Measurements from ENCODE around the gene LY6G6C. TPM values are rescaled to one million over a fixed set of nuclear protein-coding genes. Genes with fewer than 3 reads are reported as not detected.

The LY6G6C gene
- total and polyA plus RNA-seq, 10 of the 15 experiments (the other 5 are each of a cell fraction or from before 2014, with no cell fraction given): not detected

- DNase-seq (ENCODE audit: low read depth, low spot score) (no peak), FAIRE-seq (no peak), ATAC-seq (peak; percentile 62)
- TF ChIP-seq RAD51 (IDR thresholded peaks at IDR 0.05) (no peak), HDGF (IDR thresholded peaks at IDR 0.05) (no peak), ZNF24 (IDR thresholded peaks at IDR 0.05) (no peak), ESRRA (IDR thresholded peaks at IDR 0.05; ENCODE audit: low read length) (no peak), HDAC2 (IDR thresholded peaks at IDR 0.05) (no peak), ZNF592 (IDR thresholded peaks at IDR 0.05) (no peak), KDM1A (IDR thresholded peaks at IDR 0.05; ENCODE audit: borderline replicate concordance) (no peak), RAD21 (IDR thresholded peaks at IDR 0.05; ENCODE audit: insufficient read depth, low read depth, low read length) (peak; percentile 26; the same call in 1 of the 2 replicates), NR2F1 (conservative IDR thresholded peaks at IDR 0.05) (no peak)
- TF ChIP-seq, protein P1, sequence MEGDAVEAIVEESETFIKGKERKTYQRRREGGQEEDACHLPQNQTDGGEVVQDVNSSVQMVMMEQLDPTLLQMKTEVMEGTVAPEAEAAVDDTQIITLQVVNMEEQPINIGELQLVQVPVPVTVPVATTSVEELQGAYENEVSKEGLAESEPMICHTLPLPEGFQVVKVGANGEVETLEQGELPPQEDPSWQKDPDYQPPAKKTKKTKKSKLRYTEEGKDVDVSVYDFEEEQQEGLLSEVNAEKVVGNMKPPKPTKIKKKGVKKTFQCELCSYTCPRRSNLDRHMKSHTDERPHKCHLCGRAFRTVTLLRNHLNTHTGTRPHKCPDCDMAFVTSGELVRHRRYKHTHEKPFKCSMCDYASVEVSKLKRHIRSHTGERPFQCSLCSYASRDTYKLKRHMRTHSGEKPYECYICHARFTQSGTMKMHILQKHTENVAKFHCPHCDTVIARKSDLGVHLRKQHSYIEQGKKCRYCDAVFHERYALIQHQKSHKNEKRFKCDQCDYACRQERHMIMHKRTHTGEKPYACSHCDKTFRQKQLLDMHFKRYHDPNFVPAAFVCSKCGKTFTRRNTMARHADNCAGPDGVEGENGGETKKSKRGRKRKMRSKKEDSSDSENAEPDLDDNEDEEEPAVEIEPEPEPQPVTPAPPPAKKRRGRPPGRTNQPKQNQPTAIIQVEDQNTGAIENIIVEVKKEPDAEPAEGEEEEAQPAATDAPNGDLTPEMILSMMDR (IDR thresholded peaks at IDR 0.05 in 2 of 3, conservative IDR thresholded peaks at IDR 0.05 in 1 of 3; ENCODE audit: control insufficient read depth in 2 of 3, extremely low read depth in 1 of 3, insufficient read depth in 1 of 3, low read depth in 3 of 3, low read length in 3 of 3): peak; percentile 21 to 39 (median 34); a peak in 3 of 6 replicates
- TF ChIP-seq, protein P2, sequence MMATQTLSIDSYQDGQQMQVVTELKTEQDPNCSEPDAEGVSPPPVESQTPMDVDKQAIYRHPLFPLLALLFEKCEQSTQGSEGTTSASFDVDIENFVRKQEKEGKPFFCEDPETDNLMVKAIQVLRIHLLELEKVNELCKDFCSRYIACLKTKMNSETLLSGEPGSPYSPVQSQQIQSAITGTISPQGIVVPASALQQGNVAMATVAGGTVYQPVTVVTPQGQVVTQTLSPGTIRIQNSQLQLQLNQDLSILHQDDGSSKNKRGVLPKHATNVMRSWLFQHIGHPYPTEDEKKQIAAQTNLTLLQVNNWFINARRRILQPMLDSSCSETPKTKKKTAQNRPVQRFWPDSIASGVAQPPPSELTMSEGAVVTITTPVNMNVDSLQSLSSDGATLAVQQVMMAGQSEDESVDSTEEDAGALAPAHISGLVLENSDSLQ (IDR thresholded peaks at IDR 0.05): no peak
- H3K79me2 ChIP-seq (ENCODE audit: control insufficient read depth, insufficient read depth, low read length): no peaks in the 10 kb centered on the region
- intact Hi-C loops (cut with micrococcal nuclease; ENCODE audit: unreplicated experiment): no loop called here
- in situ Hi-C loops (cut with MboI): no loop called here
- no peaks in the 10 kb centered on the region for H3K4me1 ChIP-seq (ENCODE audit: control insufficient read depth, insufficient read depth, low read length)
- SMC1A ChIA-PET (ENCODE audit: uncharacterized antibody, unreplicated experiment): no interaction called here
- H3K27ac ChIP-seq (ENCODE audit: control insufficient read depth, insufficient read depth): no peak overlapping the region
- no peaks in the 10 kb centered on the region for H3K27me3 ChIP-seq (replicated peaks in 1 of 2; ENCODE audit: control insufficient read depth in 2 of 2, insufficient read depth in 2 of 2, low read length in 1 of 2)
- H2AFZ ChIP-seq (ENCODE audit: control insufficient read depth, low read depth, low read length): no peak overlapping the region
- CTCF ChIA-PET: interaction anchor here (0.7 to 2.3 kb wide), 3 partner anchors 14 to 138 kb away, joined by 4 to 7 read pairs (median 5); no protein-coding TSS in a partner anchor
- H3K4me3 ChIP-seq: no peak overlapping the region
- no peak overlapping the region for H3K4me2 ChIP-seq (ENCODE audit: control insufficient read depth, insufficient read depth)
- H4K20me1 ChIP-seq (ENCODE audit: control insufficient read depth, insufficient read depth): no peaks in the 10 kb centered on the region
- H3K9me3 ChIP-seq (replicated peaks; ENCODE audit: control insufficient read depth, insufficient read depth, low read length): no peaks in the 10 kb centered on the region
- POLR2A ChIA-PET: no interaction called here
- RAD21 ChIA-PET (ENCODE audit: unreplicated experiment): interaction anchor here (1.1 kb wide), 1 partner anchor 67 kb away, joined by 3 read pairs; no protein-coding TSS in a partner anchor
- H3K9ac ChIP-seq (ENCODE audit: control insufficient read depth, insufficient read depth, low read length): no peak overlapping the region
- no TSS peak for BruUV-seq (replicated peaks)
- WGBS (ENCODE audit: insufficient coverage, insufficient replicate concordance, low lambda C conversion rate, missing lambda C conversion rate): 78% methylated on average over 10 of the region's 11 CpGs
- peaks cover 12 to 38% of the 10 kb centered on the region in 2 experiments; a peak in 3 of 4 replicates for H3K36me3 ChIP-seq (ENCODE audit: control insufficient read depth in 2 of 2, insufficient read depth in 2 of 2, low read length in 1 of 2)
These were observed 32.1 kb downstream of the LY6G6C start for GRCh38 chr6:31689249-31690110.

All from GM12878 (cell line).